DOHH2 (cell line): ENCODE results near the gene WWOX.

Source experiments
- H3F3A ChIP-seq: fragments of 200-600 bp; sonication (generic), shearing (Covaris generic); 2 replicates; pipeline ENCODE4 v1.6.0; 2016; ENCODE audit warnings: antibody characterized with exemption, mild to moderate bottlenecking; ENCODE audit not compliant: control insufficient read depth, insufficient read depth
- H3K27ac ChIP-seq: fragments of 200-600 bp; sonication (generic); 2 replicates; pipeline ENCODE4 v1.5.1; 2014; ENCODE audit warnings: low read depth, mild to moderate bottlenecking, low read length, moderate library complexity
- H3K27me3 ChIP-seq: fragments of 200-600 bp; sonication (generic); 2 replicates; pipeline ENCODE4 v1.6.1; 2014; ENCODE audit warnings: mild to moderate bottlenecking, low read length, mixed read lengths; ENCODE audit not compliant: control insufficient read depth
- H3K36me3 ChIP-seq: fragments of 200-600 bp; sonication (generic); 2 replicates; pipeline ENCODE4 v1.6.1; 2014; ENCODE audit warnings: mild to moderate bottlenecking, low read length, moderate library complexity, mixed read lengths; ENCODE audit not compliant: control insufficient read depth
- H3K4me1 ChIP-seq: fragments of 200-600 bp; sonication (generic); 2 replicates; pipeline ENCODE4 v1.6.1; 2014; ENCODE audit warnings: mild to moderate bottlenecking, low read length, mixed read lengths; ENCODE audit not compliant: control insufficient read depth
- H3K4me2 ChIP-seq: fragments of 200-600 bp; sonication (generic); 2 replicates; pipeline ENCODE4 v1.6.0; 2014; ENCODE audit warnings: mild to moderate bottlenecking, low read length, moderate library complexity
- H3K4me3 ChIP-seq: fragments of 200-600 bp; sonication (generic); 2 replicates; pipeline ENCODE4 v1.5.1; 2014; ENCODE audit warnings: mild to moderate bottlenecking, low read length, mixed read lengths
- H3K79me2 ChIP-seq: fragments of 200-600 bp; sonication (generic); 2 replicates; pipeline ENCODE4 v1.6.1; 2014; ENCODE audit warnings: mild to moderate bottlenecking, low read length, mixed read lengths; ENCODE audit not compliant: control insufficient read depth
- H3K9me2 ChIP-seq: fragments of 200-600 bp; sonication (generic); replicated peaks from 2 replicates; pipeline ENCODE4 v1.6.1; 2014; ENCODE audit warnings: mild to moderate bottlenecking, low read length, mixed read lengths; ENCODE audit not compliant: control insufficient read depth
- H3K9me3 ChIP-seq: fragments of 200-600 bp; sonication (generic); 2 replicates; pipeline ENCODE4 v1.6.1; 2014; ENCODE audit warnings: antibody characterized with exemption, low read length, mixed read lengths; ENCODE audit not compliant: control insufficient read depth, insufficient read depth
- H4K20me1 ChIP-seq: fragments of 200-600 bp; sonication (generic); 2 replicates; pipeline ENCODE4 v1.6.0; 2014; ENCODE audit warnings: low read depth, mild to moderate bottlenecking, antibody characterized with exemption, low read length, moderate library complexity; ENCODE audit not compliant: control insufficient read depth, insufficient read depth
- CTCF ChIP-seq: fragments of 200-600 bp; sonication (generic); IDR thresholded peaks from one replicate; pipeline ENCODE4 v1.5.1; 2014; ENCODE audit warnings: antibody characterized with exemption, mild to moderate bottlenecking, low read depth, low read length; ENCODE audit not compliant: poor library complexity, severe bottlenecking
- EZH2phosphoT487 ChIP-seq: fragments of 200-600 bp; sonication (generic); IDR thresholded peaks from 2 replicates; pipeline ENCODE4 v1.6.1; 2017; ENCODE audit warnings: borderline replicate concordance, mild to moderate bottlenecking, antibody characterized with exemption, low read length, moderate library complexity, mixed read lengths

The WWOX gene

GRCh38 chr16:78903843-78904242, 804.4 kb downstream of the WWOX start:
- Histone ChIP-seq H3K4me2 (no peak overlapping the region), H3K36me3 (no peaks in the 10 kb centered on the region), H3F3A (no peaks in the 10 kb centered on the region), H3K9me2 (no peaks in the 10 kb centered on the region), H3K27ac (no peak overlapping the region), H3K27me3 (no peaks in the 10 kb centered on the region), H3K79me2 (no peaks in the 10 kb centered on the region), H3K4me3 (no peak overlapping the region), H3K9me3 (no peaks in the 10 kb centered on the region), H3K4me1 (no peaks in the 10 kb centered on the region), H4K20me1 (no peaks in the 10 kb centered on the region)
- no peak for TF ChIP-seq CTCF
- TF ChIP-seq EZH2phosphoT487: no peak

- H3K4me2 ChIP-seq: no peak overlapping the region
- no peak overlapping the region for H3K27ac ChIP-seq
- no peak overlapping the region for H3K4me3 ChIP-seq
- no peaks in the 10 kb centered on the region for H3K4me1 ChIP-seq
- no peaks in the 10 kb centered on the region for H3K36me3 ChIP-seq
- H3K9me3 ChIP-seq: no peaks in the 10 kb centered on the region
- no peaks in the 10 kb centered on the region for H3F3A ChIP-seq
- H3K79me2 ChIP-seq: no peaks in the 10 kb centered on the region
- no peaks in the 10 kb centered on the region for H4K20me1 ChIP-seq
- H3K9me2 ChIP-seq: no peaks in the 10 kb centered on the region
- no peaks in the 10 kb centered on the region for H3K27me3 ChIP-seq
- TF ChIP-seq EZH2phosphoT487 (no peak), CTCF (no peak)
Observed at GRCh38 chr16:78906135-78906534, 806.7 kb downstream of the WWOX start.

GRCh38 chr16:78909226-78909625, 809.8 kb downstream of the WWOX start:
- TF ChIP-seq EZH2phosphoT487 (no peak), CTCF (no peak)

GRCh38 chr16:78915811-78916345, 816.4 kb downstream of the WWOX start:
- no peak for TF ChIP-seq EZH2phosphoT487
- TF ChIP-seq CTCF: no peak
- Histone ChIP-seq H3K36me3 (no peaks in the 10 kb centered on the region), H3K9me2 (no peaks in the 10 kb centered on the region), H3K27me3 (no peaks in the 10 kb centered on the region), H3F3A (no peaks in the 10 kb centered on the region), H3K4me1 (no peaks in the 10 kb centered on the region), H3K9me3 (no peaks in the 10 kb centered on the region), H3K79me2 (no peaks in the 10 kb centered on the region), H3K4me3 (no peak overlapping the region), H4K20me1 (no peaks in the 10 kb centered on the region), H3K27ac (no peak overlapping the region), H3K4me2 (no peak overlapping the region)

More at GRCh38 chr16:78909226-78909625, 809.8 kb downstream of the WWOX start:
- Histone ChIP-seq H3K4me1 (no peaks in the 10 kb centered on the region), H3K4me2 (no peak overlapping the region), H3K79me2 (no peaks in the 10 kb centered on the region), H3K9me3 (no peaks in the 10 kb centered on the region), H3K9me2 (no peaks in the 10 kb centered on the region), H3K4me3 (no peak overlapping the region), H3K27ac (no peak overlapping the region), H3K27me3 (no peaks in the 10 kb centered on the region), H3F3A (no peaks in the 10 kb centered on the region), H4K20me1 (no peaks in the 10 kb centered on the region), H3K36me3 (no peaks in the 10 kb centered on the region)
